K562 (cell line): ENCODE results near the gene SMC5.

ENCODE experiments used
- EZH2 ChIP-seq: IDR thresholded peaks from 2 replicates; pipeline ENCODE4 v1.6.1; 2012; ENCODE audit warnings: low read depth, mild to moderate bottlenecking, inconsistent platforms, low read length, borderline replicate concordance
- GABPA ChIP-seq: fragments of 200-800 bp; sonication (Bioruptor generic); conservative IDR thresholded peaks from 2 replicates; pipeline ENCODE4 v1.6.1; 2016; ENCODE audit warnings: low read depth, missing genetic modification characterization, missing compliant biosample characterization
- NBN ChIP-seq: fragments of 450-650 bp; IDR thresholded peaks from 2 replicates; pipeline ENCODE4 v1.6.1; 2016; ENCODE audit warnings: low read depth, mild to moderate bottlenecking
- NFXL1 ChIP-seq: fragments of 450-650 bp; formaldehyde crosslinking; IDR thresholded peaks from 2 replicates; pipeline ENCODE4 v1.4.0; 2021; ENCODE audit warnings: mild to moderate bottlenecking
- POLR2A ChIP-seq: fragments of 450-650 bp; conservative IDR thresholded peaks from 2 replicates; pipeline ENCODE4 v1.6.1; 2016
- RBFOX2 ChIP-seq: fragments of 200-400 bp; formaldehyde crosslinking; IDR thresholded peaks from 2 replicates; pipeline ENCODE4 v1.6.1; 2017; ENCODE audit warnings: low read depth, mild to moderate bottlenecking, low read length, moderate library complexity
- TAF1 ChIP-seq: IDR thresholded peaks from 2 replicates; pipeline ENCODE4 v1.6.1; 2011; ENCODE audit warnings: mild to moderate bottlenecking, low read length, moderate library complexity; ENCODE audit not compliant: insufficient read depth, control insufficient read depth, severe bottlenecking; ENCODE audit errors: extremely low read depth
- TAF7 ChIP-seq: fragments of 450-650 bp; IDR thresholded peaks from 2 replicates; pipeline ENCODE4 v1.6.1; 2016; ENCODE audit warnings: missing genetic modification characterization, missing compliant biosample characterization
- TEAD4 ChIP-seq, 2 experiments: sonication (generic) in 1 of 2; formaldehyde crosslinking in 1 of 2; IDR thresholded peaks; 2 replicates each; pipeline versions ENCODE4 v1.6.1 to v1.8.0; 2012 to 2022; ENCODE audit warnings: borderline replicate concordance in 1 of 2, inconsistent platforms in 1 of 2, low read length in 1 of 2, mild to moderate bottlenecking in 1 of 2, missing genetic modification reagents in 1 of 2
- ZNF121 ChIP-seq: sonication (generic); formaldehyde crosslinking; conservative IDR thresholded peaks from 2 replicates; pipeline ENCODE4 v1.8.0; 2022; ENCODE audit warnings: missing genetic modification reagents
- ZNF431 ChIP-seq: sonication (generic); formaldehyde crosslinking; IDR thresholded peaks from 2 replicates; pipeline ENCODE4 v1.8.0; 2022; ENCODE audit warnings: mild to moderate bottlenecking, missing genetic modification reagents
- TF ChIP-seq, protein P1 (sequence below), 3 experiments: IDR thresholded peaks in 2 of 3; conservative IDR thresholded peaks in 1 of 3; 2 replicates each; pipeline ENCODE4 v1.5.1; 2011 to 2012; ENCODE audit warnings: low read length in 3 of 3, mild to moderate bottlenecking in 3 of 3, control low read depth in 2 of 3, improper control_type of control experiment in 1 of 3, inconsistent platforms in 1 of 3, low read depth in 1 of 3, mixed read lengths in 1 of 3, moderate library complexity in 1 of 3; ENCODE audit not compliant: insufficient read depth in 2 of 3
- TF ChIP-seq, protein P2 (sequence below): fragments of 150-350 bp; conservative IDR thresholded peaks from 2 replicates; pipeline ENCODE4 v1.6.1; 2014; ENCODE audit warnings: low read length
- TF ChIP-seq, protein P3 (sequence below): fragments of 250-450 bp; sonication (Bioruptor Pico); IDR thresholded peaks from 2 replicates; pipeline ENCODE4 v1.5.0; 2021

DNA sequence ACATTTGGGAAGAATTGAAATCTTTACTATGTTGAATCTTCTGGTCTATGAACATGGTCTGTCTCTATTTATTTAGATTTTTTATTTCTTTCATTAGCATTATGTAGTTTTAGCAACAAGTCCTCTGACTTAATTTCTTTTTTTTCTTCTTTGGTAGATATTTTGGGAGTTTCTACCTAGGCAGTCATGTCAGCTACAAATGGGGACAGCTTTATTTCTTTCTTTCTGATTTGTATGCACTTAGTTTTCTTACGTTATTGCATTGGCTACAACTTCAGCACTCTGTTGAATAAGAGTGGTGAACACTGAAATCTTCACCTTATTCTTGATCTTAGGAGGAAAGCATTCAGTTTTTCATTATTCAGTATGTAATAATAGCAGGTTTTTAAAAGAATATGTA is 33.5 kb downstream of the SMC5 start:
- TF ChIP-seq POLR2A: no peak
- TF ChIP-seq TAF1: no peak
- TF ChIP-seq, protein P1, sequence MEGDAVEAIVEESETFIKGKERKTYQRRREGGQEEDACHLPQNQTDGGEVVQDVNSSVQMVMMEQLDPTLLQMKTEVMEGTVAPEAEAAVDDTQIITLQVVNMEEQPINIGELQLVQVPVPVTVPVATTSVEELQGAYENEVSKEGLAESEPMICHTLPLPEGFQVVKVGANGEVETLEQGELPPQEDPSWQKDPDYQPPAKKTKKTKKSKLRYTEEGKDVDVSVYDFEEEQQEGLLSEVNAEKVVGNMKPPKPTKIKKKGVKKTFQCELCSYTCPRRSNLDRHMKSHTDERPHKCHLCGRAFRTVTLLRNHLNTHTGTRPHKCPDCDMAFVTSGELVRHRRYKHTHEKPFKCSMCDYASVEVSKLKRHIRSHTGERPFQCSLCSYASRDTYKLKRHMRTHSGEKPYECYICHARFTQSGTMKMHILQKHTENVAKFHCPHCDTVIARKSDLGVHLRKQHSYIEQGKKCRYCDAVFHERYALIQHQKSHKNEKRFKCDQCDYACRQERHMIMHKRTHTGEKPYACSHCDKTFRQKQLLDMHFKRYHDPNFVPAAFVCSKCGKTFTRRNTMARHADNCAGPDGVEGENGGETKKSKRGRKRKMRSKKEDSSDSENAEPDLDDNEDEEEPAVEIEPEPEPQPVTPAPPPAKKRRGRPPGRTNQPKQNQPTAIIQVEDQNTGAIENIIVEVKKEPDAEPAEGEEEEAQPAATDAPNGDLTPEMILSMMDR (IDR thresholded peaks at IDR 0.05 in 2 of 3, conservative IDR thresholded peaks at IDR 0.05 in 1 of 3; ENCODE audit: insufficient read depth in 2 of 3, low read depth in 1 of 3, low read length in 3 of 3): no peak
- no peak for TF ChIP-seq ZNF121
- TF ChIP-seq TAF7 (tag): no peak
- TF ChIP-seq TEAD4 (IDR thresholded peaks at IDR 0.05; ENCODE audit: low read length): no peak
- no peak for TF ChIP-seq TEAD4 (CRISPR knock-in tag; IDR thresholded peaks at IDR 0.05; ENCODE audit: borderline replicate concordance)
- TF ChIP-seq GABPA (tag): no peak
- no peak for TF ChIP-seq ZNF431
- TF ChIP-seq, protein P2, sequence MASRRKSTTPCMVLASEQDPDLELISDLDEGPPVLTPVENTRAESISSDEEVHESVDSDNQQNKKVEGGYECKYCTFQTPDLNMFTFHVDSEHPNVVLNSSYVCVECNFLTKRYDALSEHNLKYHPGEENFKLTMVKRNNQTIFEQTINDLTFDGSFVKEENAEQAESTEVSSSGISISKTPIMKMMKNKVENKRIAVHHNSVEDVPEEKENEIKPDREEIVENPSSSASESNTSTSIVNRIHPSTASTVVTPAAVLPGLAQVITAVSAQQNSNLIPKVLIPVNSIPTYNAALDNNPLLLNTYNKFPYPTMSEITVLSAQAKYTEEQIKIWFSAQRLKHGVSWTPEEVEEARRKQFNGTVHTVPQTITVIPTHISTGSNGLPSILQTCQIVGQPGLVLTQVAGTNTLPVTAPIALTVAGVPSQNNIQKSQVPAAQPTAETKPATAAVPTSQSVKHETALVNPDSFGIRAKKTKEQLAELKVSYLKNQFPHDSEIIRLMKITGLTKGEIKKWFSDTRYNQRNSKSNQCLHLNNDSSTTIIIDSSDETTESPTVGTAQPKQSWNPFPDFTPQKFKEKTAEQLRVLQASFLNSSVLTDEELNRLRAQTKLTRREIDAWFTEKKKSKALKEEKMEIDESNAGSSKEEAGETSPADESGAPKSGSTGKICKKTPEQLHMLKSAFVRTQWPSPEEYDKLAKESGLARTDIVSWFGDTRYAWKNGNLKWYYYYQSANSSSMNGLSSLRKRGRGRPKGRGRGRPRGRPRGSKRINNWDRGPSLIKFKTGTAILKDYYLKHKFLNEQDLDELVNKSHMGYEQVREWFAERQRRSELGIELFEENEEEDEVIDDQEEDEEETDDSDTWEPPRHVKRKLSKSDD: no peak
- no peak for TF ChIP-seq NFXL1
- no peak for TF ChIP-seq EZH2
- TF ChIP-seq NBN: no peak
- no peak for TF ChIP-seq RBFOX2
- TF ChIP-seq, protein P3, sequence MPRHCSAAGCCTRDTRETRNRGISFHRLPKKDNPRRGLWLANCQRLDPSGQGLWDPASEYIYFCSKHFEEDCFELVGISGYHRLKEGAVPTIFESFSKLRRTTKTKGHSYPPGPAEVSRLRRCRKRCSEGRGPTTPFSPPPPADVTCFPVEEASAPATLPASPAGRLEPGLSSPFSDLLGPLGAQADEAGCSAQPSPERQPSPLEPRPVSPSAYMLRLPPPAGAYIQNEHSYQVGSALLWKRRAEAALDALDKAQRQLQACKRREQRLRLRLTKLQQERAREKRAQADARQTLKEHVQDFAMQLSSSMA: no peak
